ENCODE measurements around the gene NOX5. TPM values are rescaled to one million over a fixed set of nuclear protein-coding genes. Genes with fewer than 3 reads are reported as not detected.
A peak's percentile ranks its signal among the peaks of the same experiment; 100 is the strongest.

NOX5 gene
- total and polyA plus RNA-seq, 2 of the 13 experiments (the other 11 are each of a cell fraction or from before 2014, with no cell fraction given): not detected

DNA sequence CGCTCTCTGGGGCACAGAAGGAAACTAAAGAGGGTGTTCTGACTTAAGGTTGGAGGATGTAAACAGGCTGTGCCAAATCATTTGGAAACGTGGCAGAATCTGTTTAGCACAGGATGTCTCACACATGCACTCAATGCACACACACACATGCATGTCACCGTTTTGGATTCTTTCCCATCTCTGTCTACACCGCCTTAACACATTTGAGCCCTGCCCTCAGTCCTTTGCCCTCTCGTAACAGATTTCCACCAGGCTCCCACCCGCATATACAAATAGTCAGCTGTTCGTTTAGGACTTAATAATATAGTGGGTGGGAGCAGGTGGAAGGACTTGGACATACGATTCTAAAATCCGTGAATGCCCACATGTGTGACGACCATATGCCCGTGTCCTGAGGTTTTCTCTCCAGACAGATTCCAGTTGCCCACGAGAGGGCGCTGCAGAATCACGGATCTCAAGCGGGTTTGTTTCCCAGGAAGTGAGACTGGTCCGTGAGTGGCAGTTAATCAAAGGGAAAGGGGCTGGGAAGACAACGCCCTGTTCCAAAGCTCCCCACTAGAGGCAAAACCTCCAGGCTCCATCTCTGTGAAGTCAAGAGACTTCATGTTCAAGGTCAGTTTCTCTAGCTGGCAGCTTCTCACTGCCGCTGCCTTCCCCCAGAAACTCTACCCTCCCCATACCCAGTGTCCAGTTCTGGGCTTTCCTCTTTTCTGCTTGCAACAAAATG is 44.5 kb downstream of the NOX5 start (continued):
- TF ChIP-seq, protein P1, sequence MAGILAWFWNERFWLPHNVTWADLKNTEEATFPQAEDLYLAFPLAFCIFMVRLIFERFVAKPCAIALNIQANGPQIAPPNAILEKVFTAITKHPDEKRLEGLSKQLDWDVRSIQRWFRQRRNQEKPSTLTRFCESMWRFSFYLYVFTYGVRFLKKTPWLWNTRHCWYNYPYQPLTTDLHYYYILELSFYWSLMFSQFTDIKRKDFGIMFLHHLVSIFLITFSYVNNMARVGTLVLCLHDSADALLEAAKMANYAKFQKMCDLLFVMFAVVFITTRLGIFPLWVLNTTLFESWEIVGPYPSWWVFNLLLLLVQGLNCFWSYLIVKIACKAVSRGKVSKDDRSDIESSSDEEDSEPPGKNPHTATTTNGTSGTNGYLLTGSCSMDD (CRISPR knock-in tag; IDR thresholded peaks at IDR 0.05): no peak
- TF ChIP-seq ZSCAN31 (CRISPR knock-in tag; IDR thresholded peaks at IDR 0.05; ENCODE audit: low read depth) (no peak), HIVEP1 (CRISPR knock-in tag; IDR thresholded peaks at IDR 0.05) (no peak), NFYC (CRISPR knock-in tag; IDR thresholded peaks at IDR 0.05) (no peak), MEIS2 (CRISPR knock-in tag; IDR thresholded peaks at IDR 0.05) (peak; percentile 45; the same call in 1 of the 2 replicates), AGO1 (IDR thresholded peaks at IDR 0.05; ENCODE audit: low read depth, low read length, poor library complexity, severe bottlenecking) (no peak), PLRG1 (conservative IDR thresholded peaks at IDR 0.05) (no peak), ZNF274 (CRISPR knock-in tag; IDR thresholded peaks at IDR 0.05) (no peak), AGO2 (optimal IDR thresholded peaks at IDR 0.05; ENCODE audit: low read depth, low read length) (no peak), YY1 (IDR thresholded peaks at IDR 0.05; ENCODE audit: insufficient read depth, insufficient replicate concordance, low read depth, low read length) (no peak), GABPA (IDR thresholded peaks at IDR 0.05; ENCODE audit: low read depth, low read length) (no peak), GABPA (CRISPR knock-in tag; IDR thresholded peaks at IDR 0.05; ENCODE audit: low read depth) (peak; percentile 34; the same call in 1 of the 2 replicates), KLF11 (CRISPR knock-in tag; IDR thresholded peaks at IDR 0.05) (no peak), ZNF383 (CRISPR knock-in tag; IDR thresholded peaks at IDR 0.05; ENCODE audit: borderline replicate concordance) (no peak), SOX13 (IDR thresholded peaks at IDR 0.05) (no peak), SOX13 (CRISPR knock-in tag; conservative IDR thresholded peaks at IDR 0.05 in 1 of 2, IDR thresholded peaks at IDR 0.05 in 1 of 2) (no peak), DNMT1 (CRISPR knock-in tag; IDR thresholded peaks at IDR 0.05) (no peak), ZFP36 (IDR thresholded peaks at IDR 0.05; ENCODE audit: borderline replicate concordance, low read depth, low read length, partially characterized antibody) (peak; percentile 23), NCOA5 (CRISPR knock-in tag; IDR thresholded peaks at IDR 0.05) (no peak), SAP130 (CRISPR knock-in tag; IDR thresholded peaks at IDR 0.05; ENCODE audit: low read depth) (peak; percentile 30; the same call in 1 of the 2 replicates), JUNB (CRISPR knock-in tag; IDR thresholded peaks at IDR 0.05; ENCODE audit: borderline replicate concordance) (no peak), SMC3 (IDR thresholded peaks at IDR 0.05; ENCODE audit: low read length) (peak; percentile 98), ETV5 (CRISPR knock-in tag; IDR thresholded peaks at IDR 0.05; ENCODE audit: borderline replicate concordance) (peak; percentile 46; the same call in 1 of the 2 replicates), CCDC6 (CRISPR knock-in tag; IDR thresholded peaks at IDR 0.05) (no peak), ZNF138 (CRISPR knock-in tag; IDR thresholded peaks at IDR 0.05; ENCODE audit: low read depth) (no peak), SALL1 (CRISPR knock-in tag; IDR thresholded peaks at IDR 0.05) (peak; percentile 37; the same call in 1 of the 2 replicates), ATF7 (IDR thresholded peaks at IDR 0.05) (no peak), ATF7 (CRISPR knock-in tag; IDR thresholded peaks at IDR 0.05) (no peak)
- TF ChIP-seq, protein P2, sequence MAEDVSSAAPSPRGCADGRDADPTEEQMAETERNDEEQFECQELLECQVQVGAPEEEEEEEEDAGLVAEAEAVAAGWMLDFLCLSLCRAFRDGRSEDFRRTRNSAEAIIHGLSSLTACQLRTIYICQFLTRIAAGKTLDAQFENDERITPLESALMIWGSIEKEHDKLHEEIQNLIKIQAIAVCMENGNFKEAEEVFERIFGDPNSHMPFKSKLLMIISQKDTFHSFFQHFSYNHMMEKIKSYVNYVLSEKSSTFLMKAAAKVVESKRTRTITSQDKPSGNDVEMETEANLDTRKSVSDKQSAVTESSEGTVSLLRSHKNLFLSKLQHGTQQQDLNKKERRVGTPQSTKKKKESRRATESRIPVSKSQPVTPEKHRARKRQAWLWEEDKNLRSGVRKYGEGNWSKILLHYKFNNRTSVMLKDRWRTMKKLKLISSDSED (CRISPR knock-in tag; IDR thresholded peaks at IDR 0.05): no peak
- TF ChIP-seq, protein P3, sequence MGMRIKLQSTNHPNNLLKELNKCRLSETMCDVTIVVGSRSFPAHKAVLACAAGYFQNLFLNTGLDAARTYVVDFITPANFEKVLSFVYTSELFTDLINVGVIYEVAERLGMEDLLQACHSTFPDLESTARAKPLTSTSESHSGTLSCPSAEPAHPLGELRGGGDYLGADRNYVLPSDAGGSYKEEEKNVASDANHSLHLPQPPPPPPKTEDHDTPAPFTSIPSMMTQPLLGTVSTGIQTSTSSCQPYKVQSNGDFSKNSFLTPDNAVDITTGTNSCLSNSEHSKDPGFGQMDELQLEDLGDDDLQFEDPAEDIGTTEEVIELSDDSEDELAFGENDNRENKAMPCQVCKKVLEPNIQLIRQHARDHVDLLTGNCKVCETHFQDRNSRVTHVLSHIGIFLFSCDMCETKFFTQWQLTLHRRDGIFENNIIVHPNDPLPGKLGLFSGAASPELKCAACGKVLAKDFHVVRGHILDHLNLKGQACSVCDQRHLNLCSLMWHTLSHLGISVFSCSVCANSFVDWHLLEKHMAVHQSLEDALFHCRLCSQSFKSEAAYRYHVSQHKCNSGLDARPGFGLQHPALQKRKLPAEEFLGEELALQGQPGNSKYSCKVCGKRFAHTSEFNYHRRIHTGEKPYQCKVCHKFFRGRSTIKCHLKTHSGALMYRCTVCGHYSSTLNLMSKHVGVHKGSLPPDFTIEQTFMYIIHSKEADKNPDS (CRISPR knock-in tag; IDR thresholded peaks at IDR 0.05): no peak
